WERI-Rb-1 (cell line): ENCODE measurements around the gene RFNG.

Experiments used
- DNase-seq: peaks from one replicate; pipeline ENCODE4 v3.0.0-alpha.2; 2020
- H3K27ac ChIP-seq: fragments of 250-450 bp; sonication (Bioruptor Pico); 2 replicates; pipeline ENCODE4 v1.5.1; 2020; ENCODE audit warnings: mild to moderate bottlenecking, moderate library complexity
- H3K27me3 ChIP-seq: fragments of 250-450 bp; sonication (Bioruptor Pico); 2 replicates; pipeline ENCODE4 v1.5.1; 2021; ENCODE audit warnings: mild to moderate bottlenecking, low read depth, moderate library complexity; ENCODE audit not compliant: insufficient read depth, severe bottlenecking
- H3K36me3 ChIP-seq: fragments of 250-450 bp; sonication (Bioruptor Pico); 2 replicates; pipeline ENCODE4 v1.5.1; 2020; ENCODE audit warnings: mild to moderate bottlenecking, moderate library complexity
- H3K4me3 ChIP-seq: 2 replicates; pipeline ENCODE4 v1.5.1; 2011; ENCODE audit warnings: low read depth, mild to moderate bottlenecking, control low read depth, low read length
- H3K9me3 ChIP-seq: fragments of 250-450 bp; sonication (Bioruptor Pico); 2 replicates; pipeline ENCODE4 v1.5.1; 2021; ENCODE audit warnings: mild to moderate bottlenecking, moderate library complexity; ENCODE audit not compliant: severe bottlenecking
- TF ChIP-seq, protein P1 (sequence below): IDR thresholded peaks from 2 replicates; pipeline ENCODE4 v1.5.1; 2011; ENCODE audit warnings: low read depth, mild to moderate bottlenecking, control low read depth, inconsistent platforms, low read length

The RFNG gene

DNA sequence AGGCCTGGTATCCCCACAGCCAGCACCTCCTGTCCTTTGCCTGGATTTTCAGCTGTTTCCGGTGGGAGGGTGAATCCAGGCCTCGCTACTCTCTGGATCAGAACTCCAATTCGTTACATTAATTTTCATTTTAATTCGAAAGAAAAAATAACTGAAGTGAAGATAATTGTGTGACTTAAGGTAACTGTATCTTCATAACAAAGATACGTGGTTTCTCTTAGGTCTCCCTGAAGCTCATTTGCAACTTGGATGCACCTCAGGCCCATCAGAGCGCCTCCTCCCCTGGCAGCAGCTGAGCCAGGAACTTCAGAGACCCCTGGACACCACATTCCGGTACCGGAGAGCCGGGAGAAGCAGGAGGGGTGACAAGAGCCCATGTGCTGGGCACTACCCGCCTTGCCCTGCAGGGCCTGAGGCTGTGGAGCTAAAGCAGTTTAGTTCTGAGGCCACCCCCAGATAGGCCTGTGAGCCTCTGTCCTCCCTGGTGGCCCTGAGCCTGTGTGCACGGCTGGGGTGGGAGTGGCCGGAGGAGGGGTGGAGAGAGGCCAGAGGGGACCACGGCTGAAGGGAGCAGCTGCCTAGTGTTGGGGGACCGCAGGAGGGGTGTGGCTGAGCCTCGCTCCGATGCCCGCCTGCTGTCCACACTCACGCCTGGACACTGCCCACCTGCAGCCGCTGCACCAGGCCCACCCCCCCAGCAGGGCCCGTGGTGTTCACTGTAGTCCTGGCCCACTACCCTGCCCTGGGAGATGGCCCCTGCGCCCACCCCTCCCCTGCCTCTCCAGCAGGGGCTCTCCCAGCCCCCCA lies 25.4 kb upstream of the RFNG start:
- Histone ChIP-seq H3K27me3 (no peaks in the 10 kb centered on the region), H3K4me3 (no peak overlapping the region), H3K36me3 (peaks cover 54% of the 10 kb centered on the region), H3K27ac (no peak overlapping the region), H3K9me3 (no peaks in the 10 kb centered on the region)
- no peak for DNase-seq
- TF ChIP-seq, protein P1, sequence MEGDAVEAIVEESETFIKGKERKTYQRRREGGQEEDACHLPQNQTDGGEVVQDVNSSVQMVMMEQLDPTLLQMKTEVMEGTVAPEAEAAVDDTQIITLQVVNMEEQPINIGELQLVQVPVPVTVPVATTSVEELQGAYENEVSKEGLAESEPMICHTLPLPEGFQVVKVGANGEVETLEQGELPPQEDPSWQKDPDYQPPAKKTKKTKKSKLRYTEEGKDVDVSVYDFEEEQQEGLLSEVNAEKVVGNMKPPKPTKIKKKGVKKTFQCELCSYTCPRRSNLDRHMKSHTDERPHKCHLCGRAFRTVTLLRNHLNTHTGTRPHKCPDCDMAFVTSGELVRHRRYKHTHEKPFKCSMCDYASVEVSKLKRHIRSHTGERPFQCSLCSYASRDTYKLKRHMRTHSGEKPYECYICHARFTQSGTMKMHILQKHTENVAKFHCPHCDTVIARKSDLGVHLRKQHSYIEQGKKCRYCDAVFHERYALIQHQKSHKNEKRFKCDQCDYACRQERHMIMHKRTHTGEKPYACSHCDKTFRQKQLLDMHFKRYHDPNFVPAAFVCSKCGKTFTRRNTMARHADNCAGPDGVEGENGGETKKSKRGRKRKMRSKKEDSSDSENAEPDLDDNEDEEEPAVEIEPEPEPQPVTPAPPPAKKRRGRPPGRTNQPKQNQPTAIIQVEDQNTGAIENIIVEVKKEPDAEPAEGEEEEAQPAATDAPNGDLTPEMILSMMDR = no peak

- Histone ChIP-seq H3K4me3 (no peak overlapping the region), H3K27me3 (no peaks in the 10 kb centered on the region), H3K27ac (no peak overlapping the region; the same call in 1 of the 2 replicates), H3K36me3 (peaks cover 48% of the 10 kb centered on the region), H3K9me3 (no peaks in the 10 kb centered on the region)
- DNase-seq = no peak
- TF ChIP-seq, protein P1 = no peak
Measured at GRCh38 chr17:82076018-82076784, 24.6 kb upstream of the RFNG start.

DNA sequence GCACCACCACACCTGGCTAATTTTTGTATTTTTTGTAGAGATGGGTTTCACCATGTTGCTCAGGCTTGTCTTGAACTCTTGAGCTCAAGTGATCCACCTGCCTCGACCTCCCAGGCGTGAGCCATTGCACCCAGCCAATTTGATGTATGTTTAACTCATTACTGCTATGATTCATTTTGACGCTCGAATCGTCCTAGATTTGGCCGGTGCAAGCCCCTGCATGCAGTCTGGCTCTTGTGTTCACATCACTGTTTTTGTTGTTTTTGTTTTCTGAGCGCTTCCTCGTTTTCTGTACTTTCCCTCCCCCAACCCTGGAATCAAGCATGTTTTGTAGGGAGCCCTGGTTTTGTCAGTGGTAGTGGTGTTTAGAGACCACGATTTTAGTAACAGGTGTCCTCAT lies 21.8 kb upstream of the RFNG start:
- no peaks in the 10 kb centered on the region for H3K9me3 ChIP-seq
- DNase-seq = no peak
- TF ChIP-seq, protein P1 = no peak
- H3K27me3 ChIP-seq = no peaks in the 10 kb centered on the region
- peaks cover 23% of the 10 kb centered on the region for H3K36me3 ChIP-seq
- no peak overlapping the region for H3K4me3 ChIP-seq
- no peak overlapping the region for H3K27ac ChIP-seq

- peaks cover 16% of the 10 kb centered on the region for H3K36me3 ChIP-seq
- H3K4me3 ChIP-seq = no peak overlapping the region
- TF ChIP-seq, protein P1 = no peak
- no peak overlapping the region for H3K27ac ChIP-seq
- DNase-seq = no peak
- no peaks in the 10 kb centered on the region for H3K9me3 ChIP-seq
- no peaks in the 10 kb centered on the region for H3K27me3 ChIP-seq
Measured at GRCh38 chr17:82072827-82073226, 21.2 kb upstream of the RFNG start.

DNA sequence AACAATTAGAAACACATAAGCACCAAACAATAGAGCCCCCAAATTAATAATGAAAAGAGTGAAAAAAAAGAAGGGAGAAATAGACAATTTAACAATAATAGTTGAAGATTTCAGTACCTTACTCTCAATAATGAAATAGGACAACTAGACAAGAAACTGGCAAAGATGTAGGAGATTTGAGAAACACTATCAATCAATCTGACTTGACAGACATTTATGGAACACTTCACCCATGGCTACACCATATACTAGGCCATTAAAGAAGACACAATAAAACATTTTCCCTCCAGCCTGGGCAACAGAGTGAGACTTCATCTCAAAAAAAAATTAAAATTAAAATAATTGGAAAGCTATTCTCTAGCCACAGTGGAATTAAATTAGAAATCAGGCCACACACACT lies 19.0 kb upstream of the RFNG start:
- TF ChIP-seq, protein P1 = no peak
- no peaks in the 10 kb centered on the region for H3K27me3 ChIP-seq
- H3K4me3 ChIP-seq = no peak overlapping the region
- DNase-seq = no peak
- H3K9me3 ChIP-seq = peaks cover 5% of the 10 kb centered on the region
- no peak overlapping the region for H3K27ac ChIP-seq
- H3K36me3 ChIP-seq = no peaks in the 10 kb centered on the region
